Tibial artery (tissue), 4 donors: ENCODE measurements around the gene HEATR1.

Experiments
- DNase-seq, 2 donors: peaks; one replicate each; pipeline ENCODE4 v3.0.0-alpha.2; 2019
- H3K27ac ChIP-seq, 2 donors: fragments of 200-600 bp; sonication (generic) in 1 of 2; 1 replicate in 1 of 2; 2 replicates in 1 of 2; pipeline ENCODE4 v1.5.1; 2018 to 2019; ENCODE audit warnings: mild to moderate bottlenecking in 1 of 2
- H3K27me3 ChIP-seq, 2 donors: fragments of 200-600 bp; sonication (generic) in 1 of 2; one replicate each; pipeline versions ENCODE4 v1.5.1 to v1.6.0; 2016 to 2019
- H3K36me3 ChIP-seq, 3 donors: fragments of 200-600 bp; sonication (generic) in 2 of 3; one replicate each; pipeline ENCODE4 v1.5.1; 2016 to 2019; ENCODE audit warnings: mild to moderate bottlenecking in 2 of 3
- H3K4me1 ChIP-seq, 4 donors: fragments of 200-600 bp; sonication (generic) in 2 of 4; 1 replicate in 3 of 4; 2 replicates in 1 of 4; pipeline ENCODE4 v1.5.1; 2016 to 2019
- H3K4me3 ChIP-seq, 2 donors: fragments of 200-600 bp; sonication (generic) in 1 of 2; 1 replicate in 1 of 2; 2 replicates in 1 of 2; pipeline ENCODE4 v1.5.1; 2018 to 2019; ENCODE audit warnings: mild to moderate bottlenecking in 2 of 2
- H3K9me3 ChIP-seq, 3 donors: fragments of 200-600 bp; sonication (generic) in 1 of 3; one replicate each; pipeline ENCODE4 v1.5.1; 2016 to 2019
- intact Hi-C: fragments of 100-400 bp; cut with DNase I; formaldehyde crosslinking; loops from one replicate; pipeline ENCODE4 v1.15.0; 2023; ENCODE audit warnings: low total_unique reads
- TF ChIP-seq, protein P1 (sequence below), 2 experiments: fragments of 200-600 bp in 1 of 2; fragments of 450-650 bp in 1 of 2; IDR thresholded peaks; one replicate each; pipeline ENCODE4 v1.5.1; 2017 to 2019; ENCODE audit warnings: antibody characterized with exemption in 2 of 2, mild to moderate bottlenecking in 1 of 2, moderate library complexity in 1 of 2

The HEATR1 gene

GRCh38 chr1:236638945-236639344 lies 34.6 kb upstream of the HEATR1 start:
- Histone ChIP-seq H3K27me3 (no peaks in the 10 kb centered on the region), H3K4me1 (no peaks in the 10 kb centered on the region), H3K9me3 (no peaks in the 10 kb centered on the region), H3K36me3 (no peaks in the 10 kb centered on the region), H3K27ac (no peak overlapping the region), H3K4me3 (no peak overlapping the region)
- TF ChIP-seq, protein P1, sequence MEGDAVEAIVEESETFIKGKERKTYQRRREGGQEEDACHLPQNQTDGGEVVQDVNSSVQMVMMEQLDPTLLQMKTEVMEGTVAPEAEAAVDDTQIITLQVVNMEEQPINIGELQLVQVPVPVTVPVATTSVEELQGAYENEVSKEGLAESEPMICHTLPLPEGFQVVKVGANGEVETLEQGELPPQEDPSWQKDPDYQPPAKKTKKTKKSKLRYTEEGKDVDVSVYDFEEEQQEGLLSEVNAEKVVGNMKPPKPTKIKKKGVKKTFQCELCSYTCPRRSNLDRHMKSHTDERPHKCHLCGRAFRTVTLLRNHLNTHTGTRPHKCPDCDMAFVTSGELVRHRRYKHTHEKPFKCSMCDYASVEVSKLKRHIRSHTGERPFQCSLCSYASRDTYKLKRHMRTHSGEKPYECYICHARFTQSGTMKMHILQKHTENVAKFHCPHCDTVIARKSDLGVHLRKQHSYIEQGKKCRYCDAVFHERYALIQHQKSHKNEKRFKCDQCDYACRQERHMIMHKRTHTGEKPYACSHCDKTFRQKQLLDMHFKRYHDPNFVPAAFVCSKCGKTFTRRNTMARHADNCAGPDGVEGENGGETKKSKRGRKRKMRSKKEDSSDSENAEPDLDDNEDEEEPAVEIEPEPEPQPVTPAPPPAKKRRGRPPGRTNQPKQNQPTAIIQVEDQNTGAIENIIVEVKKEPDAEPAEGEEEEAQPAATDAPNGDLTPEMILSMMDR (IDR thresholded peaks at IDR 0.05): no peak
- intact Hi-C loops: no loop called here
- no peak for DNase-seq

GRCh38 chr1:236636017-236636416 lies 31.7 kb upstream of the HEATR1 start:
- Histone ChIP-seq H3K36me3 (no peaks in the 10 kb centered on the region), H3K4me1 (no peaks in the 10 kb centered on the region), H3K9me3 (no peaks in the 10 kb centered on the region), H3K4me3 (no peak overlapping the region), H3K27me3 (no peaks in the 10 kb centered on the region), H3K27ac (no peak overlapping the region)
- intact Hi-C loops: no loop called here
- no peak for DNase-seq
- TF ChIP-seq, protein P1 (IDR thresholded peaks at IDR 0.05): no peak

- H3K9me3 ChIP-seq: peaks cover 0 to under 1% (median 0%) of the 10 kb centered on the region in 3 donors
- H3K27ac ChIP-seq: no peak overlapping the region
- H3K4me3 ChIP-seq: no peak overlapping the region
- no peaks in the 10 kb centered on the region for H3K36me3 ChIP-seq
- no peaks in the 10 kb centered on the region for H3K4me1 ChIP-seq
- TF ChIP-seq, protein P1 (IDR thresholded peaks at IDR 0.05): no peak
- DNase-seq: no peak
- no peaks in the 10 kb centered on the region for H3K27me3 ChIP-seq
- intact Hi-C loops: no loop called here
These were observed 23.6 kb upstream of the HEATR1 start for GRCh38 chr1:236627727-236628408.

GRCh38 chr1:236623371-236624166 lies 19.3 kb upstream of the HEATR1 start:
- intact Hi-C loops: no loop called here
- H3K27ac ChIP-seq: no peak overlapping the region

GRCh38 chr1:236622407-236622806 lies 18.1 kb upstream of the HEATR1 start:
- Histone ChIP-seq H3K4me1 (no peaks in the 10 kb centered on the region), H3K9me3 (peaks cover 0 to 10% (median 10%) of the 10 kb centered on the region in 3 donors), H3K4me3 (no peak overlapping the region), H3K36me3 (no peaks in the 10 kb centered on the region), H3K27me3 (no peaks in the 10 kb centered on the region), H3K27ac (no peak overlapping the region)
- intact Hi-C loops: no loop called here
- TF ChIP-seq, protein P1 (IDR thresholded peaks at IDR 0.05): no peak
- DNase-seq: no peak

More at GRCh38 chr1:236623371-236624166, 19.3 kb upstream of the HEATR1 start:
- Histone ChIP-seq H3K27me3 (no peaks in the 10 kb centered on the region), H3K9me3 (peaks cover 0 to 10% (median 10%) of the 10 kb centered on the region in 3 donors), H3K4me3 (no peak overlapping the region), H3K4me1 (no peaks in the 10 kb centered on the region), H3K36me3 (no peaks in the 10 kb centered on the region)
- no peak for DNase-seq
- TF ChIP-seq, protein P1 (IDR thresholded peaks at IDR 0.05): no peak
